DMS114 treated with DMSO at 0.1 percent for 48 hours (cell line): ENCODE measurements around the gene TCP11X2.
"Not testable (repeated sequence)": the region's sequence is repeated elsewhere in the genome, so short reads cannot be mapped to it uniquely, and the experiment has no call there.

Source experiments
- DNase-seq: peaks from one replicate; lab custom pipeline; 2025; ENCODE audit not compliant: unreplicated experiment; lab: John Stamatoyannopoulos, UW

The TCP11X2 gene

GRCh38 chrX:102471762-102472220 lies at the start of gene TCP11X2:
TSS of gene TCP11X2 (minus strand) at chrX:102471812.
- not testable (repeated sequence) for DNase-seq

GRCh38 chrX:102517326-102517725 lies 45.7 kb upstream of the TCP11X2 start:
- DNase-seq = peak; percentile 35

GRCh38 chrX:102515975-102516941 lies 44.6 kb upstream of the TCP11X2 start, which contains the start of gene TMSB15A:
TSS of gene TMSB15A (minus strand) at chrX:102516739.
- peak; percentile 68 for DNase-seq

- DNase-seq = no peak
Measured at GRCh38 chrX:102514536-102514935, 42.9 kb upstream of the TCP11X2 start.

GRCh38 chrX:102498732-102499131 lies 27.1 kb upstream of the TCP11X2 start:
- no peak for DNase-seq

- DNase-seq = no peak
Measured at GRCh38 chrX:102491766-102492165, 20.2 kb upstream of the TCP11X2 start.

- DNase-seq = not testable (repeated sequence)
Measured at GRCh38 chrX:102478765-102479164, 7.2 kb upstream of the TCP11X2 start.

GRCh38 chrX:102470215-102470614 lies 1.4 kb downstream of the TCP11X2 start:
- DNase-seq = not testable (repeated sequence)

- not testable (repeated sequence) for DNase-seq
Measured at GRCh38 chrX:102458615-102459014, 13.0 kb downstream of the TCP11X2 start.

- not testable (repeated sequence) for DNase-seq
Measured at GRCh38 chrX:102439908-102440307, 31.7 kb downstream of the TCP11X2 start, which contains the start of gene NXF2B. TSS of gene NXF2B (minus strand) at chrX:102440008. CDS start at chrX:102380036, 59,972 bp downstream.

- not testable (repeated sequence) for DNase-seq
Measured at GRCh38 chrX:102414493-102414892, 57.1 kb downstream of the TCP11X2 start.
